ENCODE measurements around the gene EXOC6B. TPM values are rescaled to one million over a fixed set of nuclear protein-coding genes. Genes with fewer than 3 reads are reported as not detected.

The EXOC6B gene
- total and polyA plus RNA-seq, 9 of the 15 experiments (the other 6 are each of a cell fraction or from before 2014, with no cell fraction given) = 0.28 to 4.2 (median 2.0) TPM

GRCh38 chr2:72638600-72639211 lies 187.1 kb downstream of the EXOC6B start:
- CTCF ChIA-PET (ENCODE audit: low intra/inter-chr PET ratio) = no interaction called here
- WGBS (ENCODE audit: insufficient coverage, low coverage, missing lambda C conversion rate) = 0% methylated on average over 6 of the region's 6 CpGs
- in situ Hi-C loops (cut with MboI) = no loop called here

GRCh38 chr2:72636210-72636609 lies 189.6 kb downstream of the EXOC6B start:
- CTCF ChIA-PET (ENCODE audit: low intra/inter-chr PET ratio) = no interaction called here
- in situ Hi-C loops (cut with MboI) = no loop called here
- no peak overlapping the region for H2AFZ ChIP-seq (ENCODE audit: low read depth, low read length)
- H3K79me2 ChIP-seq (ENCODE audit: control insufficient read depth, insufficient read depth, low read length) = no peaks in the 10 kb centered on the region
- no peak overlapping the region for H3K9ac ChIP-seq (ENCODE audit: insufficient read depth in 1 of 2, low read depth in 2 of 2, low read length in 2 of 2)
- no peaks in the 10 kb centered on the region for H3K4me1 ChIP-seq (replicated peaks in 1 of 2; ENCODE audit: control insufficient read depth in 2 of 2, insufficient read depth in 2 of 2, low read length in 2 of 2)
- H3K36me3 ChIP-seq (ENCODE audit: control insufficient read depth, insufficient read depth, low read length) = no peaks in the 10 kb centered on the region
- no peak overlapping the region for H3K4me2 ChIP-seq (ENCODE audit: insufficient read depth, low read length)
- no peak overlapping the region for H3K27ac ChIP-seq (ENCODE audit: extremely low read depth, low read depth, low read length)
- TF ChIP-seq BMI1 (IDR thresholded peaks at IDR 0.05; ENCODE audit: low read length) = no peak
- peak; percentile 70; the same call in 1 of the 2 replicates for TF ChIP-seq ZNF512 (tag; IDR thresholded peaks at IDR 0.05)
- WGBS (ENCODE audit: insufficient coverage, low coverage, missing lambda C conversion rate) = no CpG with 5 or more reads among the region's 3 CpGs
- H3K9me3 ChIP-seq (replicated peaks; ENCODE audit: control insufficient read depth, insufficient read depth, low read depth, low read length) = no peaks in the 10 kb centered on the region
- BruUV-seq (replicated peaks) = no TSS peak
- H3K4me3 ChIP-seq = no peak overlapping the region
- H3K9me1 ChIP-seq (ENCODE audit: control insufficient read depth, insufficient read depth, low read length) = no peaks in the 10 kb centered on the region
- ATAC-seq (no peak), DNase-seq (ENCODE audit: extremely low read depth in 1 of 4, low spot score in 3 of 4) (no peak), FAIRE-seq (no peak)
- intact Hi-C loops (cut with micrococcal nuclease) = no loop called here
- H4K20me1 ChIP-seq (replicated peaks; ENCODE audit: control insufficient read depth, insufficient read depth, low read length) = no peaks in the 10 kb centered on the region
- POLR2A ChIA-PET = interaction anchor here (0.5 kb wide), 1 partner anchor 54 kb away, joined by 3 read pairs; no protein-coding TSS in a partner anchor
- peaks cover 0 to 14% of the 10 kb centered on the region in 2 experiments; a peak in 2 of 5 replicates for H3K27me3 ChIP-seq (ENCODE audit: control insufficient read depth in 2 of 2, insufficient read depth in 2 of 2, low read length in 2 of 2)

More at GRCh38 chr2:72638600-72639211, 187.1 kb downstream of the EXOC6B start:
- TF ChIP-seq NCOA4 (IDR thresholded peaks at IDR 0.05; ENCODE audit: partially characterized antibody) (no peak), ARID2 (IDR thresholded peaks at IDR 0.05) (no peak), NELFE (IDR thresholded peaks at IDR 0.05; ENCODE audit: insufficient read depth, insufficient read length) (no peak), POLR2G (IDR thresholded peaks at IDR 0.05; ENCODE audit: low read depth, low read length) (no peak)
- Histone ChIP-seq H4K20me1 (replicated peaks; ENCODE audit: control insufficient read depth, insufficient read depth, low read length) (no peaks in the 10 kb centered on the region), H3K4me1 (replicated peaks in 1 of 2; ENCODE audit: control insufficient read depth in 2 of 2, insufficient read depth in 2 of 2, low read length in 2 of 2) (no peaks in the 10 kb centered on the region), H3K9me3 (replicated peaks; ENCODE audit: control insufficient read depth, insufficient read depth, low read depth, low read length) (no peaks in the 10 kb centered on the region), H3K27me3 (ENCODE audit: control insufficient read depth in 2 of 2, insufficient read depth in 2 of 2, low read length in 2 of 2) (peaks cover 0 to 14% of the 10 kb centered on the region in 2 experiments; a peak in 2 of 5 replicates), H3K79me2 (ENCODE audit: control insufficient read depth, insufficient read depth, low read length) (no peaks in the 10 kb centered on the region), H2AFZ (ENCODE audit: low read depth, low read length) (no peak overlapping the region), H3K9ac (ENCODE audit: insufficient read depth in 1 of 2, low read depth in 2 of 2, low read length in 2 of 2) (no peak overlapping the region), H3K4me3 (no peak overlapping the region), H3K27ac (ENCODE audit: extremely low read depth, low read depth, low read length) (no peak overlapping the region), H3K36me3 (ENCODE audit: control insufficient read depth, insufficient read depth, low read length) (no peaks in the 10 kb centered on the region), H3K9me1 (ENCODE audit: control insufficient read depth, insufficient read depth, low read length) (no peaks in the 10 kb centered on the region), H3K4me2 (ENCODE audit: insufficient read depth, low read length) (no peak overlapping the region)
- DNase-seq (ENCODE audit: extremely low read depth in 1 of 4, low spot score in 3 of 4) = no peak
- no peak for FAIRE-seq
- BruUV-seq (replicated peaks) = no TSS peak
- ATAC-seq = no peak
- POLR2A ChIA-PET = no interaction called here
- intact Hi-C loops (cut with micrococcal nuclease) = no loop called here

Measured in K562 (cell line).